Measurements from ENCODE around the gene CROCC2.

The CROCC2 gene

DNA sequence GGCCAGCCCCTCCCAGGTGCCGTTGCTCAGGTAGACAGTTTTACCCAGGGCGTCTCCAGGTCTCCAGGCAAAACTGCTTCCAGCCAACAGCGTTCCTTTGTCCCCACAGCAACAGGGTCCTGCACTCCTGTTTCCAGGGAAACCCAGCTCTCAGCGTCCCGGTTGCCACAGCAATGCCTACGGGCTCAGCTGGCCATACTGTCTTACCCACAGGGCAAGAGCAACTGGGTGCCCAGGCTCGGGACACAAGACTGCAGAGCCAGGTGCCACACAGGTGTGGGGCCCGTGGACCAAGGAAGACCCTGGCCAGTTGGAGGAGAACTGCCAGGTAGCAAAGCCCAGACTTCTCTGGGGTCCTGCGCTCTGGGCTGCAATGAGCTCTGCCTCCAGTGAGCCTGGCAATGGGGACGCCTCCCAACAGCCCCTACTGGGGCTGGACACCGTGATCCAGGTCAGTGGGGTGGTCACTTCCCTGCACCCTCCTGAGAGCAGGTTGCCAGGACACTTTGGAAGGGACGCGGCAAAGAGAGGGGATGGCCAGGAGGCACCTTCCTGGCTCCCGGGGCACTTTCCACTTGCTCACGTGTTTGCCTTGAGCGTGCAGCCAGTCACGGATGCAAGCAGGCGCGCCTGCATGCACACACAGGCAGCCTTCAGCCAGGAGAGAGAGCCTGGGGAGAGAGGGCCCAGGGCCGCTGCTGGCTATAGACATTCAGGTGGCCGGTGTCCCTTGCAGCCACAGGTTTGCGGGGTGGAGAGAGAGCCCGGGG lies at the start of gene CROCC2:
Gene CROCC2 (plus strand): TSS at position 196 of the 770 bp plus-strand sequence. CDS start 178 bp downstream, at position 374.
- TF ChIP-seq ELF4 (IDR thresholded peaks at IDR 0.05) (no peak), ZNF384 (IDR thresholded peaks at IDR 0.05) (no peak), BHLHE40 (IDR thresholded peaks at IDR 0.05; ENCODE audit: borderline replicate concordance) (no peak), SP1 (IDR thresholded peaks at IDR 0.05) (no peak), FOXA1 (IDR thresholded peaks at IDR 0.05) (no peak), L3MBTL2 (conservative IDR thresholded peaks at IDR 0.05) (no peak), FOXK2 (IDR thresholded peaks at IDR 0.05) (no peak), NFRKB (IDR thresholded peaks at IDR 0.05) (no peak), SUZ12 (IDR thresholded peaks at IDR 0.05) (no peak), HDGF (IDR thresholded peaks at IDR 0.05; ENCODE audit: borderline replicate concordance) (no peak), PKNOX1 (IDR thresholded peaks at IDR 0.05) (no peak)
- CTCF ChIA-PET: interaction anchor here (0.9 kb wide), 1 partner anchor 8 kb away, joined by 3 read pairs; no protein-coding TSS in a partner anchor
- no peak for DNase-seq (ENCODE audit: extremely low spot score)
- POLR2A ChIA-PET: no interaction called here

DNA sequence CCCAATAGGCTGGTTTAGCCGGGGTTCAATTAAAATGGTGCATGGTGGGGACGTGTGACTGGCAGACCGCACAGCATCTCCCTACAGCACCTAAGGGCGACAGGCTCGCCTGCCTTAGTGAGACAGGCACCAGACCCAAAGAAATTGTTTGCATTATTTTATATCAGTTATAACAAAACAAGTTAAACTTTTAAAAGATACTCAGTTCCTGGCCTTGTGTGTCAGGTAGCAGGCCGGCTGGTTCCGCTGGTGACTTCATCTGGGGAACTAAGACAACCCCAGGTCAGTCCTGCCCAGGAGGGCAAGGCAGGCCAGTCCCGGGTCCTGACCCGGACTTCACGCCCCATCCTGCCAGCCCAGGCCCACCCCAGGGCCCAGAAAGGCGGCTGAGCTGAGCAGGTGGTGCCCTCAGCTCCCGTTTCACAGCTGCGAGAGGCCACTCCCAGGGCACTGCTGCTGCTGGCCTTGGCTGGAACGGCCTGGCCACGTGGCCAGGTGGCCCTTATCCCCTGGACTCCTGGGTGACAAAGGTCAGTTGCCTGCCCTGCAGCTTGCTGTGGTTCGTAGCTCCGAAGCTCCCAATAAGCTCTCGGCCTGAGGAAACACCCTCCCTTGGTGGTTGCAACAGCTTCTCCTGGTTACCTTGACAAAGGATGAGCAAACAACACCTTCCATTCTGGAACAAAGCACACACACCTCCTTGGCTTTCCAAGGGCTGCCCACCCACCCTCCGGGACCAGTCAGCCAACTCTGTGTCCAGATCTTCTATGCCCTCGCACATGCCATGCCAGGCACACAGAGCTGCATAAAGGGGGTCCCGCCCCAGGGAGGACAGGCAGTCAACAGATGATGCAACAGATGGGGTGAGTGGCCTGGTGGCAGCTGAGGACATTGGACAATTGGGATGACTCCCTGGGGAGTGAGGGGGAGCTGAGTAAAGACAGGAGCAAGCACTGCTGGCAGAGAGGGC lies 48.8 kb upstream of the CROCC2 start:
- POLR2A ChIA-PET: no interaction called here
- no peak for DNase-seq (ENCODE audit: extremely low spot score)
- TF ChIP-seq ARNT (IDR thresholded peaks at IDR 0.05) (no peak), LEF1 (IDR thresholded peaks at IDR 0.05; ENCODE audit: borderline replicate concordance) (no peak), SP1 (IDR thresholded peaks at IDR 0.05) (no peak), L3MBTL2 (conservative IDR thresholded peaks at IDR 0.05) (no peak)
- CTCF ChIA-PET: interaction anchor here (0.6 kb wide), 2 partner anchors 339 to 811 kb away, joined by 3 to 4 read pairs; no protein-coding TSS in a partner anchor

- CTCF ChIA-PET: interaction anchor here (0.6 kb wide), 1 partner anchor 810 kb away, joined by 4 read pairs; no protein-coding TSS in a partner anchor
- no peak for DNase-seq (ENCODE audit: extremely low spot score)
- POLR2A ChIA-PET: no interaction called here
- no peak for TF ChIP-seq SUZ12 (IDR thresholded peaks at IDR 0.05)
- TF ChIP-seq ELF4 (IDR thresholded peaks at IDR 0.05): no peak
- TF ChIP-seq HDGF (IDR thresholded peaks at IDR 0.05; ENCODE audit: borderline replicate concordance): no peak
- TF ChIP-seq PKNOX1 (IDR thresholded peaks at IDR 0.05): no peak
- TF ChIP-seq BHLHE40 (IDR thresholded peaks at IDR 0.05; ENCODE audit: borderline replicate concordance): no peak
- TF ChIP-seq FOXA1 (IDR thresholded peaks at IDR 0.05): no peak
Measured at GRCh38 chr2:240858321-240858720, 47.8 kb upstream of the CROCC2 start.

DNA sequence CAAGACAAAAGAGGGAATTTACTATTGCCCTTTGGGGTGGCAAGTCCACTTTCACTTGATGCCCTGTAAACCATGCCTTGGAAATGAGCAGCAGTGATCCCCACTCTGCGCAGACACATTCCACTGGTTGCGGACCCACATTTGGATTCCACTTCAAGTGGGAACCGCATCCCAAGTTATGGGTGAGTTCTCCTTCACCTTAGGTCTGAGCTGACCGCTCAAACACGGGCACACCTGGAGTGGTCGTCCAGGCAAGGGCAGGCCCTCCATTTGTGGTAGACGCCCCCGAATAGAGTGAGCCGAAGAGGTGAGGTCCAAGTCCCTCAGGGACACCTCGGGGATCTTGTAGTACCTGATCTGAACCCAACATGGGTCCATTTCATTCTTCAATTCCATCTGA lies 47.3 kb upstream of the CROCC2 start:
- CTCF ChIA-PET: no interaction called here
- no peak for DNase-seq (ENCODE audit: extremely low spot score)
- POLR2A ChIA-PET: no interaction called here
- TF ChIP-seq NFRKB (IDR thresholded peaks at IDR 0.05) (no peak), SUZ12 (IDR thresholded peaks at IDR 0.05) (no peak), TARDBP (IDR thresholded peaks at IDR 0.05) (no peak), LEF1 (IDR thresholded peaks at IDR 0.05; ENCODE audit: borderline replicate concordance) (no peak), PKNOX1 (IDR thresholded peaks at IDR 0.05) (no peak), FOXA1 (IDR thresholded peaks at IDR 0.05) (no peak), FOXK2 (IDR thresholded peaks at IDR 0.05) (no peak), HDGF (IDR thresholded peaks at IDR 0.05; ENCODE audit: borderline replicate concordance) (no peak), ELF4 (IDR thresholded peaks at IDR 0.05) (no peak), CTBP1 (IDR thresholded peaks at IDR 0.05; ENCODE audit: borderline replicate concordance) (no peak), ARNT (IDR thresholded peaks at IDR 0.05) (no peak), L3MBTL2 (conservative IDR thresholded peaks at IDR 0.05) (no peak), BHLHE40 (IDR thresholded peaks at IDR 0.05; ENCODE audit: borderline replicate concordance) (no peak), ZNF384 (IDR thresholded peaks at IDR 0.05) (no peak), SP1 (IDR thresholded peaks at IDR 0.05) (no peak), FOXM1 (IDR thresholded peaks at IDR 0.05; ENCODE audit: borderline replicate concordance) (no peak)

- ChIA-PET CTCF (interaction anchor here (1.0 kb wide), 1 partner anchor 21 kb away, joined by 3 read pairs; no protein-coding TSS in a partner anchor), POLR2A (no interaction called here)
- TF ChIP-seq SP1 (IDR thresholded peaks at IDR 0.05) (no peak), FOXA1 (IDR thresholded peaks at IDR 0.05) (no peak), SUZ12 (IDR thresholded peaks at IDR 0.05) (no peak), ELF4 (IDR thresholded peaks at IDR 0.05) (no peak), ZNF384 (IDR thresholded peaks at IDR 0.05) (no peak), BHLHE40 (IDR thresholded peaks at IDR 0.05; ENCODE audit: borderline replicate concordance) (no peak), TARDBP (IDR thresholded peaks at IDR 0.05) (no peak), ARNT (IDR thresholded peaks at IDR 0.05) (no peak), PKNOX1 (IDR thresholded peaks at IDR 0.05) (no peak), L3MBTL2 (conservative IDR thresholded peaks at IDR 0.05) (no peak), CTBP1 (IDR thresholded peaks at IDR 0.05; ENCODE audit: borderline replicate concordance) (no peak), HDGF (IDR thresholded peaks at IDR 0.05; ENCODE audit: borderline replicate concordance) (no peak), NFRKB (IDR thresholded peaks at IDR 0.05) (no peak), FOXM1 (IDR thresholded peaks at IDR 0.05; ENCODE audit: borderline replicate concordance) (no peak), FOXK2 (IDR thresholded peaks at IDR 0.05) (no peak), LEF1 (IDR thresholded peaks at IDR 0.05; ENCODE audit: borderline replicate concordance) (no peak)
- DNase-seq (ENCODE audit: extremely low spot score): no peak
Measured at GRCh38 chr2:240861547-240861946, 44.6 kb upstream of the CROCC2 start.
